Measurements from ENCODE around the gene PCNX2.

PCNX2 gene

DNA sequence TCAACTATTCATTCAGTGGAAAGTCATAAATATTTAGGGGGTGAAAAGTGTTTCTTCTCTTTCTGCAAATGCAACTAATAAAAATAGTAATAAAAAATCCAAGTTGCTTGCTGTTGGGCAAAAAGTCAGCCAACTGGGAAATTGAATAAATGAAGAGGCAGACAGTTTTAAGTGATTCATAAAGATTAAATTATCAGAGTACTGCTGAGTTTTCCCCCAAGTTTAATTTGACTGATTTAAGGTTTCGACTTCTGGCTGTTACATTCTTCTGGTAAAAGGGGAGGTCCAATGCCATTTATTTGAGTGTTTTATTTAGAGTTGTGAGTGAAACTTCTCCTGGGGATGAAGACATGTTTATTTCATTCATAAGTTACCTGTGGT lies 219.6 kb downstream of the PCNX2 start:
- Histone ChIP-seq H3K36me3 (ENCODE audit: control insufficient read depth, insufficient read depth, low read length) (no peaks in the 10 kb centered on the region; the same call in 1 of the 2 replicates), H3K4me1 (ENCODE audit: control insufficient read depth, insufficient read depth, low read length) (no peaks in the 10 kb centered on the region), H3K27me3 (ENCODE audit: control insufficient read depth, insufficient read depth, low read length) (no peaks in the 10 kb centered on the region), H3K9me3 (ENCODE audit: control insufficient read depth, insufficient read depth, low read length) (no peaks in the 10 kb centered on the region), H3K27ac (ENCODE audit: low read length) (no peak overlapping the region), H3K4me3 (ENCODE audit: low read length) (no peak overlapping the region)
- no peak for DNase-seq (ENCODE audit: low read depth, low spot score)
- no CpG with 5 or more reads among the region's 1 CpG for WGBS (ENCODE audit: insufficient coverage, insufficient read length)

DNA sequence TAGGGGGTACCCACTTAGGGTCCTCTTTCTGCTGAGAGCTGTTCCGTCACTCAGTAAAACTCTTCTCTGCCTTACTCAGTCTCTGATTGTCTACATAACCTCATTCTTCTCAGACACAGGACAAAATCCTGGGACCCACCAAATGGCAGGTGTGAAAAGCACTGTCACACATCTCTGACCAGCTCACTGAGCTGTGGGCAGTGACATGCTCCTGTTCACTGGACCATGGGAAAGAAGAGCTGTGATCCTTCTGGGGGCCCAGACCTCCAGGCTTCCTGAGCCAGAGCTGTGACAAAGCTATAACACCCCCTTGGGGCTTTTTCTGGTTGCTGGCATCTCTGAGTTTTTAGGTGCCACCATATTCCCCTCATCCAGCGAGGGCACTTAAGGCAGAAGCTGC lies 229.4 kb downstream of the PCNX2 start:
- Histone ChIP-seq H3K9me3 (ENCODE audit: control insufficient read depth, insufficient read depth, low read length) (no peaks in the 10 kb centered on the region), H3K27me3 (ENCODE audit: control insufficient read depth, insufficient read depth, low read length) (no peaks in the 10 kb centered on the region), H3K36me3 (ENCODE audit: control insufficient read depth, insufficient read depth, low read length) (no peaks in the 10 kb centered on the region), H3K4me3 (ENCODE audit: low read length) (no peak overlapping the region), H3K4me1 (ENCODE audit: control insufficient read depth, insufficient read depth, low read length) (no peaks in the 10 kb centered on the region), H3K27ac (ENCODE audit: low read length) (no peak overlapping the region)
- DNase-seq (ENCODE audit: low read depth, low spot score): no peak
- no CpG with 5 or more reads among the region's 2 CpGs for WGBS (ENCODE audit: insufficient coverage, insufficient read length)

DNA sequence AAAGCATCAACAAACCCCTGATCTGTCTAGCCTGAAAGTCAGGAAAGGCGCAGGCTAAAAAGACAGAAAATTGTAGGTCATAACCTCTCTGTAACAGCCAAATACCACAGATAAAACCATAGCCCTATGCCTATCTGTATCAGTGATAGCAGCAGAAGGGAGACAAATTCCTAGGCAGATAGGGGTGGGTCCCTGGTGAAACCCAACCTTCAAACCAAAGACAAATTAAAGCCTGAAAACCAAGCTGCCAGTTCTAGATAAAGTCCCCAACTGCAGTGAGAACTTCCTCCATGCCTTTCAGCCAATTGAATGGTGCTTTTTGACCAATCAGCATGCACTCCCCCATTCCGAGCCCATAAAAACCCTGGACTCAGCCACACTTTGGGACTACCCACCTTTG lies 229.8 kb downstream of the PCNX2 start:
- Histone ChIP-seq H3K27me3 (ENCODE audit: control insufficient read depth, insufficient read depth, low read length) (no peaks in the 10 kb centered on the region), H3K9me3 (ENCODE audit: control insufficient read depth, insufficient read depth, low read length) (no peaks in the 10 kb centered on the region), H3K4me1 (ENCODE audit: control insufficient read depth, insufficient read depth, low read length) (no peaks in the 10 kb centered on the region), H3K27ac (ENCODE audit: low read length) (no peak overlapping the region), H3K36me3 (ENCODE audit: control insufficient read depth, insufficient read depth, low read length) (no peaks in the 10 kb centered on the region), H3K4me3 (ENCODE audit: low read length) (no peak overlapping the region)
- no peak for DNase-seq (ENCODE audit: low read depth, low spot score)
- no CpG with 5 or more reads among the region's 2 CpGs for WGBS (ENCODE audit: insufficient coverage, insufficient read length)

- H3K27me3 ChIP-seq (ENCODE audit: control insufficient read depth, insufficient read depth, low read length): no peaks in the 10 kb centered on the region
- 0 out of 2 replicates have a peak, but pooled peaks cover 3% of the 10 kb centered on the region for H3K36me3 ChIP-seq (ENCODE audit: control insufficient read depth, insufficient read depth, low read length)
- WGBS (ENCODE audit: insufficient coverage, insufficient read length): no CpG with 5 or more reads among the region's 1 CpG
- no peak for DNase-seq (ENCODE audit: low read depth, low spot score)
- no peak overlapping the region for H3K4me3 ChIP-seq (ENCODE audit: low read length)
- H3K9me3 ChIP-seq (ENCODE audit: control insufficient read depth, insufficient read depth, low read length): no peaks in the 10 kb centered on the region
- H3K4me1 ChIP-seq (ENCODE audit: control insufficient read depth, insufficient read depth, low read length): peaks cover 2% of the 10 kb centered on the region
- no peak overlapping the region for H3K27ac ChIP-seq (ENCODE audit: low read length)
These were observed 230.5 kb downstream of the PCNX2 start for GRCh38 chr1:233064988-233065387.

GRCh38 chr1:233063462-233063861 lies 232.1 kb downstream of the PCNX2 start:
- no peak for DNase-seq (ENCODE audit: low read depth, low spot score)
- Histone ChIP-seq H3K4me1 (ENCODE audit: control insufficient read depth, insufficient read depth, low read length) (peaks cover 2% of the 10 kb centered on the region), H3K27me3 (ENCODE audit: control insufficient read depth, insufficient read depth, low read length) (no peaks in the 10 kb centered on the region)

DNA sequence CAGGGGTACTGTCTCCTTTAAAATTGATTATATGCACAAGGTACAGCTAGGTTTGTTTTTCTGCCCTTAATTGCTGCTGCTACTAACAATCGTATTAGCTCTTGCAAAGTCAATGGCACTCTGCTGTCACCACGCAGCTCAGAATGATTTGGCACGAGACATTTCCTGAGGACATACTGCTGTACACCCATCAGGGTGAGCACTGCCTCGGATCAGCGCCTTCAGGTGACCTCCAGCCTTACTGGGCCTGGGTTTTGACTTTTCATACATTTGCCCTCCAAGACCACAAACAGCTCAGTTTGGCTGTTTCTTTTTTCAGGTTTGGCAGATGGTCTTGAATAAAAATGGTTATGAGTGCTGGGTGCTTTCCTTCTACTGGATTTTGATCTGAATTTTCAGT lies 234.3 kb downstream of the PCNX2 start:
- Histone ChIP-seq H3K27me3 (ENCODE audit: control insufficient read depth, insufficient read depth, low read length) (no peaks in the 10 kb centered on the region), H3K27ac (ENCODE audit: low read length) (no peak overlapping the region), H3K4me3 (ENCODE audit: low read length) (no peak overlapping the region), H3K9me3 (ENCODE audit: control insufficient read depth, insufficient read depth, low read length) (no peaks in the 10 kb centered on the region), H3K4me1 (ENCODE audit: control insufficient read depth, insufficient read depth, low read length) (peaks cover 2% of the 10 kb centered on the region), H3K36me3 (ENCODE audit: control insufficient read depth, insufficient read depth, low read length) (0 out of 2 replicates have a peak, but pooled peaks cover 3% of the 10 kb centered on the region)
- DNase-seq (ENCODE audit: low read depth, low spot score): no peak
- WGBS (ENCODE audit: insufficient coverage, insufficient read length): no CpG with 5 or more reads among the region's 5 CpGs

More at GRCh38 chr1:233063462-233063861, 232.1 kb downstream of the PCNX2 start:
- H3K27ac ChIP-seq (ENCODE audit: low read length): no peak overlapping the region
- 0 out of 2 replicates have a peak, but pooled peaks cover 3% of the 10 kb centered on the region for H3K36me3 ChIP-seq (ENCODE audit: control insufficient read depth, insufficient read depth, low read length)
- H3K4me3 ChIP-seq (ENCODE audit: low read length): no peak overlapping the region
- H3K9me3 ChIP-seq (ENCODE audit: control insufficient read depth, insufficient read depth, low read length): no peaks in the 10 kb centered on the region

- H3K36me3 ChIP-seq (ENCODE audit: control insufficient read depth, insufficient read depth, low read length): 0 out of 2 replicates have a peak, but pooled peaks cover 3% of the 10 kb centered on the region
- WGBS (ENCODE audit: insufficient coverage, insufficient read length): no CpG with 5 or more reads among the region's 3 CpGs
- no peak for DNase-seq (ENCODE audit: low read depth, low spot score)
These were observed 235.0 kb downstream of the PCNX2 start for GRCh38 chr1:233060461-233060994.

DNA sequence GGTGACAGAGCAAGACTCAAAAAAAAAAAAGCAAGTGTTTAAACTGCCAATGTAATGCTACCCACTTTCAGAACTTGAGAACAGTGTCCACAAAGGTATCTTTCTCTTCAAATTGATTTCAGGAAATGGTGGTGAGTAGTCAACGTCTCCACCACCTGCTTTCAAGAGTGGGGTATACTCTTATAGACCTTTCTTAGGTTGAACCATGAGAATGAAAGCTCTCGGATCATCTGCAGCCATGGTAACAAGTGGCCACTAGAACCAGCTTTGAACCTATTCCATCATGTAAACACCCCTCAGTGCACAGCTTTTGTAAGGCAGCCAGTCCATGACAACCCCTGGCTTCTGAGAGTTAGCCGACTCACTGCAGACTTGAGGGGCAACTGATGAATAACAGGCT lies 237.7 kb downstream of the PCNX2 start:
- peaks cover 2% of the 10 kb centered on the region for H3K4me1 ChIP-seq (ENCODE audit: control insufficient read depth, insufficient read depth, low read length)
- H3K9me3 ChIP-seq (ENCODE audit: control insufficient read depth, insufficient read depth, low read length): no peaks in the 10 kb centered on the region
- WGBS (ENCODE audit: insufficient coverage, insufficient read length): no CpG with 5 or more reads among the region's 3 CpGs
- no peak overlapping the region for H3K4me3 ChIP-seq (ENCODE audit: low read length)
- no peak overlapping the region for H3K27ac ChIP-seq (ENCODE audit: low read length)
- H3K36me3 ChIP-seq (ENCODE audit: control insufficient read depth, insufficient read depth, low read length): 0 out of 2 replicates have a peak, but pooled peaks cover 3% of the 10 kb centered on the region
- DNase-seq (ENCODE audit: low read depth, low spot score): no peak
- no peaks in the 10 kb centered on the region for H3K27me3 ChIP-seq (ENCODE audit: control insufficient read depth, insufficient read depth, low read length)

More at GRCh38 chr1:233060461-233060994, 235.0 kb downstream of the PCNX2 start:
- Histone ChIP-seq H3K9me3 (ENCODE audit: control insufficient read depth, insufficient read depth, low read length) (no peaks in the 10 kb centered on the region), H3K4me1 (ENCODE audit: control insufficient read depth, insufficient read depth, low read length) (peaks cover 2% of the 10 kb centered on the region), H3K4me3 (ENCODE audit: low read length) (no peak overlapping the region), H3K27ac (ENCODE audit: low read length) (no peak overlapping the region), H3K27me3 (ENCODE audit: control insufficient read depth, insufficient read depth, low read length) (no peaks in the 10 kb centered on the region)

DNA sequence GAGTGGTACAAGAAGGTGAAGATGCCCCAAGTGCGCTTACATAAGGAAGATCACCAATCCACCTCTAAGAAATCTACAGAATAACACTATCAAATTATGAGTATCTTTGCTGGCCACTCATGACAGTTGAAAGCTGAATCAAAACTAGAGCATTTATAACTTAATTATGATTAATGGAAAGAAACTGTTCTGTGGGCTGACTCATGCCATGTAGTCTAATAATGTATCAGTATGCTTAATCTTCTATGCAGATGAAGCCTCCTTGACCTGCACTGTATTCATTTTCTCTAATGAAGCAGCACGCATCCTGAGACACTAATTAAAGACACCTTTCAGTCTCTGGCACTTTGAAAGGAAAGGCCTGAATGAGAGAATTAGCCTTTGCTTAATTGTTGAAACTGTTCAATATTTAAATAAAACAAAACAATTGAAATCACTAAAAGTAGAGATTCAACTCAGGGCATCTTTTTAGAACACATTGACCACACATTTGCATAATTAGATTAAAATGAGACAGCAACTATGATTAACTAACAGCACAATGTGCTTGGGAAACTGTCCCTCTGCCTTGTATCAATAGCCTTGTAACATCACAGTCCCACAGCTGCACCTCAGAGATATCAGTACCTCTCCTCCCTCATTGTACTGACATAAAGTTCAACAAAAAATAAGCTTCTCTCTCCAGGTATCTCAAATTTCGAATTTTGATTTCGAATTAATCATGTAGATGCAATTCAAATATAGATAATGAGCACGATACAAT lies 239.5 kb downstream of the PCNX2 start:
- no CpG with 5 or more reads among the region's 5 CpGs for WGBS (ENCODE audit: insufficient coverage, insufficient read length)
- no peak for DNase-seq (ENCODE audit: low read depth, low spot score)
- no peaks in the 10 kb centered on the region for H3K27me3 ChIP-seq (ENCODE audit: control insufficient read depth, insufficient read depth, low read length)
- no peak overlapping the region for H3K27ac ChIP-seq (ENCODE audit: low read length)
- peaks cover 2% of the 10 kb centered on the region for H3K4me1 ChIP-seq (ENCODE audit: control insufficient read depth, insufficient read depth, low read length)
- 0 out of 2 replicates have a peak, but pooled peaks cover 3% of the 10 kb centered on the region for H3K36me3 ChIP-seq (ENCODE audit: control insufficient read depth, insufficient read depth, low read length)
- H3K9me3 ChIP-seq (ENCODE audit: control insufficient read depth, insufficient read depth, low read length): no peaks in the 10 kb centered on the region
- no peak overlapping the region for H3K4me3 ChIP-seq (ENCODE audit: low read length)

DNA sequence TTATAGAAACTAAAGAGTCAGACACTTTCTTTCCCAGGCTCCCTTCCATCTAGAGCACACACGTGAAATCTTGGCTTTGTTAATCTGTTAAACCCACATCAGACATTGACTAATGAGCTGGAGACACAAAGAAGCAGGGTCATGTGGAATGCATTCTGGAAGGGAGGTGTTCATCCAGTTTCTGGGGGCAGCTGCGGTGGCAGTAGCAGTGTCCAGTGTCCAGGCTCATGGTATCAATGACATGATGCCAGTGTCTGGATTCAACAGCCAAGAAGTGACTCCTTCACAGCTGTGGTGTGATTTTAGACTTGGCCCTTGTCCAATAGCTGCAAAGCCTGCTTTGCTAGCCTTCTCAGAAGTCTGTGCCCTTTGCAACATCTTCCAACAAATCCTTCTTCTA lies 249.9 kb downstream of the PCNX2 start:
- Histone ChIP-seq H3K27me3 (ENCODE audit: control insufficient read depth, insufficient read depth, low read length) (no peaks in the 10 kb centered on the region), H3K9me3 (ENCODE audit: control insufficient read depth, insufficient read depth, low read length) (no peaks in the 10 kb centered on the region), H3K4me1 (ENCODE audit: control insufficient read depth, insufficient read depth, low read length) (no peaks in the 10 kb centered on the region), H3K36me3 (ENCODE audit: control insufficient read depth, insufficient read depth, low read length) (no peaks in the 10 kb centered on the region), H3K4me3 (ENCODE audit: low read length) (no peak overlapping the region), H3K27ac (ENCODE audit: low read length) (no peak overlapping the region)
- no peak for DNase-seq (ENCODE audit: low read depth, low spot score)
- no CpG with 5 or more reads among the region's 2 CpGs for WGBS (ENCODE audit: insufficient coverage, insufficient read length)

DNA sequence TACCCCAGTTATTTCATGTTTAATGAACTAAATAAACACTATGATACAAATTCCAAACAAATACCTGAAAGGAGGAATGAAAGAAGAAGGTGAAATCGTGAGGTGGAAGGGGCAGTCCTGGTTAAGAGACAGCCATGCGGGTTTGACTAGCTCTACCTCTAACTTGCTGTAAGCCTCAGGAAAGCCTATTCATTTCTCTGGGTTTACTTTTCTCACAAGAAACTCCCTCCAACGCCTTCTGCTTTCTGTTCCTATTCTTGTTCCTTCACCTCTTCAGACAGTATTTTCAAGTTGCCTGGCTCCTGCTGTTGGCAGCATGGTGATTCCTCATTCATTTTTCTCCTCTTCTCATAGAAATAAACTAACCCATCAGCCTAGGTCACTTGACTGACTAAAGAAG lies 252.7 kb downstream of the PCNX2 start:
- DNase-seq (ENCODE audit: low read depth, low spot score): no peak
- Histone ChIP-seq H3K36me3 (ENCODE audit: control insufficient read depth, insufficient read depth, low read length) (no peaks in the 10 kb centered on the region), H3K9me3 (ENCODE audit: control insufficient read depth, insufficient read depth, low read length) (no peaks in the 10 kb centered on the region), H3K4me3 (ENCODE audit: low read length) (no peak overlapping the region), H3K27ac (ENCODE audit: low read length) (no peak overlapping the region), H3K27me3 (ENCODE audit: control insufficient read depth, insufficient read depth, low read length) (no peaks in the 10 kb centered on the region), H3K4me1 (ENCODE audit: control insufficient read depth, insufficient read depth, low read length) (no peaks in the 10 kb centered on the region; the same call in 1 of the 2 replicates)
- no CpG with 5 or more reads among the region's 3 CpGs for WGBS (ENCODE audit: insufficient coverage, insufficient read length)
